OCI-LY1 (cell line): ENCODE data around the gene RERE.

Source experiments
- EZH2 ChIP-seq: fragments of 200-600 bp; sonication (generic), shearing (Covaris generic); IDR thresholded peaks from 2 replicates; pipeline ENCODE4 v1.8.0; 2017; ENCODE audit warnings: borderline replicate concordance, mixed run types, mild to moderate bottlenecking, antibody characterized with exemption, low read length, moderate library complexity, mixed read lengths
- TF ChIP-seq, protein P1 (sequence below): fragments of 200-600 bp; sonication (generic), shearing (Covaris generic); IDR thresholded peaks from 2 replicates; pipeline ENCODE4 v1.5.1; 2017; ENCODE audit warnings: mild to moderate bottlenecking, antibody characterized with exemption, low read length, moderate library complexity, mixed read lengths

DNA sequence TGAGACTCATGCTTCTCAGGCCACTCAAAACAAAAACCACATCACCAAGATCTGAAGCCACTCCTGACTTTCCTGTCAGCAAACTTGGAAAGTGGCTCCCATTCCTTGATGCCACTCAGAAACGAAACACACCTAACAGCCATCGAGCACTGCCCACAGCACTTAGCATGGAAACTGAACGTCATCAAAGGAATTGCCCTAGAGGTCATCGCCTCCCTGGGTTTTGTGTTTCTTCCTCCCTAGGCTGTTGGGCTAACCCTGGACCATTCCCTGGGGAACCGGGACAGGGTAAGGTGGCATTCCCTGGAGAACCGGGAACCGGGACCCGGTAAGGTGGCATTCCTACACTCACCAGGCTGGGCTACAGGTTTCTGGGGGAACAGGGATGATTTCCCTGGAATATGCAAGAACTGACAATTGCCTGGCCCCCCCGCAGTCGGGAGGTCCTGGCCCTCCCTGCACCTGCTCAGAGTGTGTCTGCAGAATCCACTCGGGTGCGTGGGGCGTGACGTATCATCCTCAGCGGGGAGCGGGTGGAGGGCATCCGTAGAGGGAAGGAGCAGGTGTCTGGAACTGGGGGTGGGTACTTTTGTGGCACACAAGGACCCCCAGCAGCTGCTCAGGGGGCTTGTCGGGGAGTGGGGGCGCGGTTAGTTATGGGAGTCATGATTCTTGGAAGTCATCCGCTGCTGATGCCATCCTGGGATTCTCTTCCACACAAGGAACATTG is 469.2 kb downstream of the RERE start:
- TF ChIP-seq, protein P1, sequence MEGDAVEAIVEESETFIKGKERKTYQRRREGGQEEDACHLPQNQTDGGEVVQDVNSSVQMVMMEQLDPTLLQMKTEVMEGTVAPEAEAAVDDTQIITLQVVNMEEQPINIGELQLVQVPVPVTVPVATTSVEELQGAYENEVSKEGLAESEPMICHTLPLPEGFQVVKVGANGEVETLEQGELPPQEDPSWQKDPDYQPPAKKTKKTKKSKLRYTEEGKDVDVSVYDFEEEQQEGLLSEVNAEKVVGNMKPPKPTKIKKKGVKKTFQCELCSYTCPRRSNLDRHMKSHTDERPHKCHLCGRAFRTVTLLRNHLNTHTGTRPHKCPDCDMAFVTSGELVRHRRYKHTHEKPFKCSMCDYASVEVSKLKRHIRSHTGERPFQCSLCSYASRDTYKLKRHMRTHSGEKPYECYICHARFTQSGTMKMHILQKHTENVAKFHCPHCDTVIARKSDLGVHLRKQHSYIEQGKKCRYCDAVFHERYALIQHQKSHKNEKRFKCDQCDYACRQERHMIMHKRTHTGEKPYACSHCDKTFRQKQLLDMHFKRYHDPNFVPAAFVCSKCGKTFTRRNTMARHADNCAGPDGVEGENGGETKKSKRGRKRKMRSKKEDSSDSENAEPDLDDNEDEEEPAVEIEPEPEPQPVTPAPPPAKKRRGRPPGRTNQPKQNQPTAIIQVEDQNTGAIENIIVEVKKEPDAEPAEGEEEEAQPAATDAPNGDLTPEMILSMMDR = no peak
- TF ChIP-seq EZH2 = no peak
